Measurements from ENCODE around the gene SLC24A2. TPM values are rescaled to one million over a fixed set of nuclear protein-coding genes. Genes with fewer than 3 reads are reported as not detected.

The SLC24A2 gene
- total RNA-seq, 1 donor from 2014 or later = not detected

DNA sequence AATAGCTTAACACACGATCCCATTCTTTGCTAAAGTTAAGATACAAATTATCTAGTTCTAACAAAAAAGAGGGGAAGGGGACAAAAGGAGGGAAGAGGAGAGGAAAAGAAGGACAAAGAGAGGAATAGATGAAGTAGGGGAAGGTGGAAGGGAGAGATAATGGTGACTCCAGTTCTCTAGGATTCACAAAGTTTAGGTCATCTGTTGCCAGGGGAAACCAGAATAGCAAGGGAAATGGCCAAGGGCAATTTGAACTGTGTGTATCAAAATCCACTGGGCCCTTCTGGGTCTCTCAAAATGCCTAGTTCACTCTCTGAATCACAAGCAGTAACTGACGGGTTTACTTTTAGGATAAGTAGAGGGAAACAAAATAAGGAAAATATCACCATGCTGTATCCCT is 7.6 kb downstream of the SLC24A2 start:
- DNase-seq = no peak
- H3K4me1 ChIP-seq = no peaks in the 10 kb centered on the region
- no peaks in the 10 kb centered on the region for H3K9me3 ChIP-seq
- H3K4me3 ChIP-seq = no peak overlapping the region
- H3K27ac ChIP-seq = no peak overlapping the region
- TF ChIP-seq, protein P1, sequence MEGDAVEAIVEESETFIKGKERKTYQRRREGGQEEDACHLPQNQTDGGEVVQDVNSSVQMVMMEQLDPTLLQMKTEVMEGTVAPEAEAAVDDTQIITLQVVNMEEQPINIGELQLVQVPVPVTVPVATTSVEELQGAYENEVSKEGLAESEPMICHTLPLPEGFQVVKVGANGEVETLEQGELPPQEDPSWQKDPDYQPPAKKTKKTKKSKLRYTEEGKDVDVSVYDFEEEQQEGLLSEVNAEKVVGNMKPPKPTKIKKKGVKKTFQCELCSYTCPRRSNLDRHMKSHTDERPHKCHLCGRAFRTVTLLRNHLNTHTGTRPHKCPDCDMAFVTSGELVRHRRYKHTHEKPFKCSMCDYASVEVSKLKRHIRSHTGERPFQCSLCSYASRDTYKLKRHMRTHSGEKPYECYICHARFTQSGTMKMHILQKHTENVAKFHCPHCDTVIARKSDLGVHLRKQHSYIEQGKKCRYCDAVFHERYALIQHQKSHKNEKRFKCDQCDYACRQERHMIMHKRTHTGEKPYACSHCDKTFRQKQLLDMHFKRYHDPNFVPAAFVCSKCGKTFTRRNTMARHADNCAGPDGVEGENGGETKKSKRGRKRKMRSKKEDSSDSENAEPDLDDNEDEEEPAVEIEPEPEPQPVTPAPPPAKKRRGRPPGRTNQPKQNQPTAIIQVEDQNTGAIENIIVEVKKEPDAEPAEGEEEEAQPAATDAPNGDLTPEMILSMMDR (IDR thresholded peaks at IDR 0.05) = no peak
- ATAC-seq = no peak
- no peaks in the 10 kb centered on the region for H3K36me3 ChIP-seq
- H3K27me3 ChIP-seq (ENCODE audit: low read depth) = peaks cover under 1% of the 10 kb centered on the region
- intact Hi-C loops (cut with DNase I) = no loop called here

- Histone ChIP-seq H3K27me3 (ENCODE audit: low read depth) (no peaks in the 10 kb centered on the region), H3K27ac (no peak overlapping the region), H3K36me3 (no peaks in the 10 kb centered on the region), H3K4me1 (no peaks in the 10 kb centered on the region), H3K9me3 (no peaks in the 10 kb centered on the region), H3K4me3 (no peak overlapping the region)
- TF ChIP-seq, protein P1 (IDR thresholded peaks at IDR 0.05) = no peak
- DNase-seq (no peak), ATAC-seq (no peak)
- intact Hi-C loops (cut with DNase I) = no loop called here
These were observed 17.4 kb downstream of the SLC24A2 start for GRCh38 chr9:19771446-19771845.

DNA sequence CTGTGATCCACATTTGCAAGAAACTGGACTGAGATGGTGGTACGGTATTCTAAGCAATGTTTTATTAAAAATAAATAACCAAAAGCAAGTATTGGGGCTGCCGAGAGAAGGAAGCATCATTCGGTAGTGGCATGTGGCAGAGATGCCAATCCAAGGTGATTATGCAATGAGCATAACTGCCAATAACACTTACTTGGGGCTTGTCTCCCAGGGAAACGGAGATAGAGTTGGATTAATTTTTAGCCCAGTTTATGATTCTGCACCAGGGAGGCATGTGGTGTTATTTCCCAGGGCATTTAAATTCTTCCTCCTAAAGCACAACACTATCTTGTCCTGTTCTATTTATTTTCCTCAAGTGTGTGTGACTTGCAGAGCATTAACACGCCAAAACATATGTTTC is 17.9 kb downstream of the SLC24A2 start:
- no peak overlapping the region for H3K4me3 ChIP-seq
- H3K36me3 ChIP-seq = no peaks in the 10 kb centered on the region
- ATAC-seq (no peak), DNase-seq (no peak)
- no peak overlapping the region for H3K27ac ChIP-seq
- TF ChIP-seq, protein P1 (IDR thresholded peaks at IDR 0.05) = no peak
- H3K27me3 ChIP-seq (ENCODE audit: low read depth) = no peaks in the 10 kb centered on the region
- H3K9me3 ChIP-seq = no peaks in the 10 kb centered on the region
- no peaks in the 10 kb centered on the region for H3K4me1 ChIP-seq
- intact Hi-C loops (cut with DNase I) = no loop called here

DNA sequence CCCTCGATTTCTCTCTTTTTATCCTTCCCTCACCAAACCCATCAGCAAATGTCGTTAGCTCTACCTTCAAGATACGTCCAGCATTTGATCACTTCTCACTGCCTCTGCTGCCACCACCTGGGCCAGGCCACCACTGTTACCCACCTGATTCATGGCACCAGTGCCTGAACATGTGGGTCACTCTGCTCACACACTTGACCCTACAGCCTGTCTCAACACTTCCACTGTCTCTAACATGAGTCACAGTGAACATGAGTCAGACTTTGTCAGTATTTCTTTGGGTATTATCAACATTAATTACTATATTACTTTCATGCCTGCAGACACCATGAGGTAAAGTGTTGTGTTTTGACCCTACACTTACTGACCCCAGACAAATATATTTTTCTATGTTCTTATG is 19.6 kb downstream of the SLC24A2 start:
- TF ChIP-seq, protein P1 (IDR thresholded peaks at IDR 0.05) = no peak
- intact Hi-C loops (cut with DNase I) = no loop called here
- no peaks in the 10 kb centered on the region for H3K4me1 ChIP-seq
- no peaks in the 10 kb centered on the region for H3K27me3 ChIP-seq (ENCODE audit: low read depth)
- no peaks in the 10 kb centered on the region for H3K36me3 ChIP-seq
- no peak for ATAC-seq
- H3K4me3 ChIP-seq = no peak overlapping the region
- peaks cover 6% of the 10 kb centered on the region for H3K9me3 ChIP-seq
- no peak overlapping the region for H3K27ac ChIP-seq
- no peak for DNase-seq

DNA sequence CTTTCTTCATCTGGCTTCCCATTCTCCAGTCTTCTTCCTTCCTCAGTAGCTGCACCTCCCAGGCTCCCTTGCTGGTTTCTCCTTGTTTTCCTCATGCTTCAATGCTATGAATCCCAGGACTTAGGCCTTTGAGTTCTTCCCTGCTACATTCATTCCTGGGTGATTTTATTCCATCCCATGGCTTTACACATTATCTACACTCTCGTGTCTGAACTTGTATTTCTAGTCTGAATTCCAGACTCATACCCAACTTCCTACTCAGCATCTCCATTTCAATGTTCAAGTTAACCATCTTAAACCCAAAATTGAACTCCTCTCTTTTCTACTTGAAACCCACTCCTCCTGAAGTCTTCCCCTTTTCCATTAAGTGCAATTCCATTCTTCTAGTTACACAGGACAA is 20.0 kb downstream of the SLC24A2 start:
- no peaks in the 10 kb centered on the region for H3K36me3 ChIP-seq
- H3K27ac ChIP-seq = no peak overlapping the region
- H3K4me3 ChIP-seq = no peak overlapping the region
- TF ChIP-seq, protein P1 (IDR thresholded peaks at IDR 0.05) = no peak
- H3K9me3 ChIP-seq = peaks cover 6% of the 10 kb centered on the region
- ATAC-seq (no peak), DNase-seq (no peak)
- no peaks in the 10 kb centered on the region for H3K27me3 ChIP-seq (ENCODE audit: low read depth)
- intact Hi-C loops (cut with DNase I) = no loop called here
- H3K4me1 ChIP-seq = no peaks in the 10 kb centered on the region

DNA sequence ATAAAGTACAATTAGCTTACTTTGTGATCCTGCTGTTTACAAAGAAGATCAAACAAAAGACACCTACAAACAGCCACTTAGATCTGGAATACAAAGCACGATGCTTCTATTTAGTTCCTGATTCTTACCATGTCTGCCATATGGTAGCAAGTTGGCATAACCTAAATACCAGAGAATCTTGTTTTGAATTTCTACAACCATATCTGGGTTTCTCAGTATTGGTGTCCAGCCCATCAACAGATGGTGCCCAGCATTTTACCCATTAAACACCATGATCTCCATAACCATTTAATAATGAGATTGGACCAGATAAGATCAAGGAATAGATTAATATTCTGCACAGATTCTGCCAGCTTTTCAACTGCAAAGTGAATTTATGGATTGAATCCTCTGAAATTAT is 29.8 kb downstream of the SLC24A2 start:
- ATAC-seq (no peak), DNase-seq (no peak)
- Histone ChIP-seq H3K4me3 (no peak overlapping the region), H3K4me1 (no peaks in the 10 kb centered on the region), H3K27me3 (ENCODE audit: low read depth) (no peaks in the 10 kb centered on the region), H3K27ac (no peak overlapping the region), H3K36me3 (no peaks in the 10 kb centered on the region), H3K9me3 (no peaks in the 10 kb centered on the region)
- TF ChIP-seq, protein P1 (IDR thresholded peaks at IDR 0.05) = no peak
- intact Hi-C loops (cut with DNase I) = no loop called here

All from lower lobe of right lung (tissue), 2 donors.